ENCODE results near the gene HGFAC. TPM values are rescaled to one million over a fixed set of nuclear protein-coding genes. Genes with fewer than 3 reads are reported as not detected.

Gene HGFAC
- polyA plus RNA-seq, 1 donor from 2014 or later, result 16.2 TPM

DNA sequence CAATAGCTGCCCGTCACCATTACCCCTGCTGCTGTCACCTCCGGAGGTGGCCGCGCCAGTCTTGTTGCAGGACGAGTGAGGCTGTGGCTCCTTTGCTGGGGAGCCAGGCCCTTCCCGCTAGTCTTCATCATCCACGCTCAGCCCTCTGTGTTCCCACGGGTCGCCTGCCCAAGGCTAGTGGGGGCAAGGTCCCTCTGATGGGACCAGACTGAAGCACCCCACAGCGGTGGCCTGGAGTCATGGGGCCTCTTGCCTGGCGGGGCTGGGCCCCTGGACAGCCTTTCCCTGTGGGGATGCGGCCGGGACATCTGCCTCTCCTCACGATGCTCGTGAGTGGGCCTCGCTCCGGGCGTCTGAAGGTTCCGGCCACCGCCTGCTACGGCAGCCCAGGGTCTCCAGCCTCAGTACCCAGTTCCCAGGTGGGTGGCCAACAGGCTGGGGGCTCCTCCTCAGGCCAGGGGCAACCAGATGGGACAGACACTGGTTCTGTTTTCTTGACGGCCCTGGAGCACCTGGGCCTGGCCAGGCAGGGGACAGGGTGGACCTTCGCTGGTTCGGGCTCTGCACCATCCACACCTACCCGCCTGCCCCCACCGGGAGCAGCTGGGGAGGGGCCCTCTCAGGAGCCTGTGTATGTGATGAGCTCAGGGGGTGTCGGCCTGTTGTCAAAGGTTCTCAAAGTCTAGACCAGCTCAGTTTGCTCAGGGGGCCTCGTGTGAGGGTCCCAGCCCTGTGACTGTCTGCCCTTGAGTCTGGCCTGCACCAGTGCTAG lies 53.6 kb downstream of the HGFAC start:
- TF ChIP-seq TAF1 (IDR thresholded peaks at IDR 0.05; ENCODE audit: low read depth), result no peak
- no peak for TF ChIP-seq POLR2AphosphoS5 (IDR thresholded peaks at IDR 0.05)
- TF ChIP-seq MXI1 (conservative IDR thresholded peaks at IDR 0.05; ENCODE audit: poor library complexity, severe bottlenecking), result no peak
- TF ChIP-seq, protein P1, sequence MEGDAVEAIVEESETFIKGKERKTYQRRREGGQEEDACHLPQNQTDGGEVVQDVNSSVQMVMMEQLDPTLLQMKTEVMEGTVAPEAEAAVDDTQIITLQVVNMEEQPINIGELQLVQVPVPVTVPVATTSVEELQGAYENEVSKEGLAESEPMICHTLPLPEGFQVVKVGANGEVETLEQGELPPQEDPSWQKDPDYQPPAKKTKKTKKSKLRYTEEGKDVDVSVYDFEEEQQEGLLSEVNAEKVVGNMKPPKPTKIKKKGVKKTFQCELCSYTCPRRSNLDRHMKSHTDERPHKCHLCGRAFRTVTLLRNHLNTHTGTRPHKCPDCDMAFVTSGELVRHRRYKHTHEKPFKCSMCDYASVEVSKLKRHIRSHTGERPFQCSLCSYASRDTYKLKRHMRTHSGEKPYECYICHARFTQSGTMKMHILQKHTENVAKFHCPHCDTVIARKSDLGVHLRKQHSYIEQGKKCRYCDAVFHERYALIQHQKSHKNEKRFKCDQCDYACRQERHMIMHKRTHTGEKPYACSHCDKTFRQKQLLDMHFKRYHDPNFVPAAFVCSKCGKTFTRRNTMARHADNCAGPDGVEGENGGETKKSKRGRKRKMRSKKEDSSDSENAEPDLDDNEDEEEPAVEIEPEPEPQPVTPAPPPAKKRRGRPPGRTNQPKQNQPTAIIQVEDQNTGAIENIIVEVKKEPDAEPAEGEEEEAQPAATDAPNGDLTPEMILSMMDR (IDR thresholded peaks at IDR 0.05; ENCODE audit: poor library complexity, severe bottlenecking), result no peak
- TF ChIP-seq EZH2 (IDR thresholded peaks at IDR 0.05; ENCODE audit: borderline replicate concordance, insufficient read depth, low read length, poor library complexity, severe bottlenecking), result no peak
- TF ChIP-seq SMC3 (conservative IDR thresholded peaks at IDR 0.05; ENCODE audit: poor library complexity), result no peak
- TF ChIP-seq RAD21 (conservative IDR thresholded peaks at IDR 0.05), result no peak
- TF ChIP-seq REST (IDR thresholded peaks at IDR 0.05; ENCODE audit: borderline replicate concordance), result no peak
- TF ChIP-seq EP300 (conservative IDR thresholded peaks at IDR 0.05; ENCODE audit: poor library complexity, severe bottlenecking), result no peak
- no peaks in the 10 kb centered on the region for H4K20me1 ChIP-seq (ENCODE audit: insufficient read depth)
- H3K27me3 ChIP-seq (ENCODE audit: insufficient read depth, low read depth, low read length), result no peaks in the 10 kb centered on the region
- no peak overlapping the region for H3K9ac ChIP-seq (ENCODE audit: low read length)
- H3F3A ChIP-seq (ENCODE audit: insufficient read depth, low read length, poor library complexity, severe bottlenecking), result no peaks in the 10 kb centered on the region
- no peak overlapping the region for H3K4me2 ChIP-seq (ENCODE audit: low read length)
- H3K4me3 ChIP-seq (ENCODE audit: low read length), result no peak overlapping the region
- H2AFZ ChIP-seq (ENCODE audit: low read depth, low read length), result no peak overlapping the region
- no peaks in the 10 kb centered on the region for H3K36me3 ChIP-seq (ENCODE audit: insufficient read depth, low read length)
- H3K9me3 ChIP-seq (ENCODE audit: low read length), result no peaks in the 10 kb centered on the region
- H3K27ac ChIP-seq (ENCODE audit: low read length), result no peak overlapping the region
- H3K79me2 ChIP-seq (replicated peaks; ENCODE audit: insufficient read depth, low read length), result no peaks in the 10 kb centered on the region
- no peaks in the 10 kb centered on the region for H3K9me2 ChIP-seq (ENCODE audit: insufficient read depth, low read length)

- Histone ChIP-seq H3K4me3 (ENCODE audit: low read length) (no peak overlapping the region), H3K9ac (ENCODE audit: low read length) (no peak overlapping the region), H4K20me1 (ENCODE audit: insufficient read depth) (no peaks in the 10 kb centered on the region), H3K4me2 (ENCODE audit: low read length) (no peak overlapping the region), H2AFZ (ENCODE audit: low read depth, low read length) (no peak overlapping the region), H3F3A (ENCODE audit: insufficient read depth, low read length, poor library complexity, severe bottlenecking) (no peaks in the 10 kb centered on the region), H3K9me3 (ENCODE audit: low read length) (no peaks in the 10 kb centered on the region), H3K27ac (ENCODE audit: low read length) (no peak overlapping the region), H3K27me3 (ENCODE audit: insufficient read depth, low read depth, low read length) (no peaks in the 10 kb centered on the region), H3K36me3 (ENCODE audit: insufficient read depth, low read length) (no peaks in the 10 kb centered on the region), H3K79me2 (replicated peaks; ENCODE audit: insufficient read depth, low read length) (no peaks in the 10 kb centered on the region), H3K9me2 (ENCODE audit: insufficient read depth, low read length) (no peaks in the 10 kb centered on the region)
- TF ChIP-seq RAD21 (conservative IDR thresholded peaks at IDR 0.05), result no peak
- no peak for TF ChIP-seq EZH2 (IDR thresholded peaks at IDR 0.05; ENCODE audit: borderline replicate concordance, insufficient read depth, low read length, poor library complexity, severe bottlenecking)
- TF ChIP-seq EP300 (conservative IDR thresholded peaks at IDR 0.05; ENCODE audit: poor library complexity, severe bottlenecking), result no peak
- TF ChIP-seq MXI1 (conservative IDR thresholded peaks at IDR 0.05; ENCODE audit: poor library complexity, severe bottlenecking), result no peak
- no peak for TF ChIP-seq REST (IDR thresholded peaks at IDR 0.05; ENCODE audit: borderline replicate concordance)
- TF ChIP-seq POLR2AphosphoS5 (IDR thresholded peaks at IDR 0.05), result no peak
- no peak for TF ChIP-seq TAF1 (IDR thresholded peaks at IDR 0.05; ENCODE audit: low read depth)
- TF ChIP-seq SMC3 (conservative IDR thresholded peaks at IDR 0.05; ENCODE audit: poor library complexity), result no peak
- TF ChIP-seq, protein P1 (IDR thresholded peaks at IDR 0.05; ENCODE audit: poor library complexity, severe bottlenecking), result no peak
These were observed 54.3 kb downstream of the HGFAC start for GRCh38 chr4:3496021-3496420.

Measured in neural cell (in vitro differentiated cells).